HepG2 (cell line): ENCODE measurements around the gene CHD9. TPM values are rescaled to one million over a fixed set of nuclear protein-coding genes. Genes with fewer than 3 reads are reported as not detected.

ENCODE experiments used
- BHLHE40 ChIP-seq: IDR thresholded peaks from 2 replicates; pipeline ENCODE4 v1.6.1; 2011; ENCODE audit warnings: low read length, improper control_type of control experiment
- CEBPG ChIP-seq: IDR thresholded peaks from 2 replicates; pipeline ENCODE4 v1.6.1; 2016
- ETV6 ChIP-seq: sonication (generic); formaldehyde crosslinking; conservative IDR thresholded peaks from 2 replicates; pipeline ENCODE4 v1.4.0; 2020; ENCODE audit warnings: missing genetic modification reagents
- MTA1 ChIP-seq: sonication (generic); formaldehyde crosslinking; IDR thresholded peaks from 2 replicates; pipeline ENCODE4 v1.4.0; 2020; ENCODE audit warnings: missing genetic modification reagents, mild to moderate bottlenecking, borderline replicate concordance
- RARG ChIP-seq: sonication (generic); formaldehyde crosslinking; IDR thresholded peaks from 2 replicates; pipeline ENCODE4 v1.4.0; 2020; ENCODE audit warnings: low read depth, mild to moderate bottlenecking, missing genetic modification reagents
- SP4 ChIP-seq: sonication (generic); formaldehyde crosslinking; IDR thresholded peaks from 2 replicates; pipeline ENCODE4 v1.8.1; 2023; ENCODE audit warnings: mild to moderate bottlenecking, missing genetic modification reagents
- SRSF4 ChIP-seq: fragments of 200-400 bp; formaldehyde crosslinking; IDR thresholded peaks from one replicate; pipeline ENCODE4 v1.6.1; 2018; ENCODE audit warnings: mild to moderate bottlenecking, low read depth, low read length, moderate library complexity; ENCODE audit not compliant: poor library complexity, severe bottlenecking
- THAP11 ChIP-seq: IDR thresholded peaks from 2 replicates; pipeline ENCODE4 v1.6.1; 2016; ENCODE audit warnings: missing biosample characterization, missing genetic modification reagents
- ZFP90 ChIP-seq: sonication (generic); formaldehyde crosslinking; IDR thresholded peaks from 2 replicates; pipeline ENCODE4 v1.8.0; 2022; ENCODE audit warnings: missing genetic modification reagents, mild to moderate bottlenecking, inconsistent platforms, borderline replicate concordance
- ZFY ChIP-seq: sonication (generic); formaldehyde crosslinking; IDR thresholded peaks from 2 replicates; pipeline ENCODE4 v1.4.0; 2020; ENCODE audit warnings: missing genetic modification reagents
- ZNF12 ChIP-seq: sonication (generic); formaldehyde crosslinking; IDR thresholded peaks from 2 replicates; pipeline ENCODE4 v1.5.0; 2020; ENCODE audit warnings: missing genetic modification reagents
- ZNF256 ChIP-seq: sonication (generic); formaldehyde crosslinking; conservative IDR thresholded peaks from 2 replicates; pipeline ENCODE4 v1.4.0; 2020; ENCODE audit warnings: missing genetic modification reagents
- ZNF549 ChIP-seq: sonication (generic); formaldehyde crosslinking; IDR thresholded peaks from 2 replicates; pipeline ENCODE4 v1.5.0; 2020; ENCODE audit warnings: missing genetic modification reagents
- ZNF652 ChIP-seq: IDR thresholded peaks from 2 replicates; pipeline ENCODE4 v1.6.1; 2016; ENCODE audit warnings: low read depth, borderline replicate concordance
- ZNF878 ChIP-seq: sonication (generic); formaldehyde crosslinking; IDR thresholded peaks from 2 replicates; pipeline ENCODE4 v1.8.1; 2023; ENCODE audit warnings: mild to moderate bottlenecking, missing genetic modification reagents, moderate library complexity
- ZSCAN29 ChIP-seq: sonication (generic); formaldehyde crosslinking; conservative IDR thresholded peaks from 2 replicates; pipeline ENCODE4 v1.4.0; 2020; ENCODE audit warnings: mild to moderate bottlenecking, missing genetic modification reagents
- polyA plus RNA-seq, 8 experiments: library from polyadenylated mRNA; depleted of rRNA in 3 of 8; stranded (reverse) in 7 of 8; unstranded in 1 of 8; fragments of >200 nt; fragmentation: Illumina TruSeq in 4 of 8; extraction: Trizol in 4 of 8; gene quantifications; 2 replicates each; pipeline versions ENCODE4 v1.2.1 to v1.2.3, GENCODE V29; 2011 to 2016; ENCODE audit warnings: low read depth in 4 of 8, missing spikeins in 1 of 8, mixed read lengths in 1 of 8; ENCODE audit not compliant: insufficient read depth in 1 of 8
- total RNA-seq, 5 experiments: library from RNA; depleted of rRNA; stranded (reverse); fragments of >200 nt; fragmentation: Illumina TruSeq; extraction: Trizol; gene quantifications; 2 replicates each; pipeline ENCODE4 v1.2.3, GENCODE V29; 2016; ENCODE audit warnings: low read depth in 1 of 5
- TF ChIP-seq, protein P1 (sequence below): sonication (generic); formaldehyde crosslinking; IDR thresholded peaks from 2 replicates; pipeline ENCODE4 v1.8.1; 2022; ENCODE audit warnings: mild to moderate bottlenecking, missing genetic modification reagents
- TF ChIP-seq, protein P2 (sequence below): sonication (generic); formaldehyde crosslinking; IDR thresholded peaks from 2 replicates; pipeline ENCODE4 v1.4.0; 2020; ENCODE audit warnings: missing genetic modification reagents; ENCODE audit errors: not compliant biosample characterization
- TF ChIP-seq, protein P3 (sequence below): sonication (generic); formaldehyde crosslinking; IDR thresholded peaks from 2 replicates; pipeline ENCODE4 v1.4.0; 2020; ENCODE audit warnings: mild to moderate bottlenecking, low read depth, missing genetic modification reagents

CHD9 gene
- total and polyA plus RNA-seq, 2 of the 13 experiments (the other 11 are each of a cell fraction or from before 2014, with no cell fraction given) = 23.4 to 27.7 TPM

DNA sequence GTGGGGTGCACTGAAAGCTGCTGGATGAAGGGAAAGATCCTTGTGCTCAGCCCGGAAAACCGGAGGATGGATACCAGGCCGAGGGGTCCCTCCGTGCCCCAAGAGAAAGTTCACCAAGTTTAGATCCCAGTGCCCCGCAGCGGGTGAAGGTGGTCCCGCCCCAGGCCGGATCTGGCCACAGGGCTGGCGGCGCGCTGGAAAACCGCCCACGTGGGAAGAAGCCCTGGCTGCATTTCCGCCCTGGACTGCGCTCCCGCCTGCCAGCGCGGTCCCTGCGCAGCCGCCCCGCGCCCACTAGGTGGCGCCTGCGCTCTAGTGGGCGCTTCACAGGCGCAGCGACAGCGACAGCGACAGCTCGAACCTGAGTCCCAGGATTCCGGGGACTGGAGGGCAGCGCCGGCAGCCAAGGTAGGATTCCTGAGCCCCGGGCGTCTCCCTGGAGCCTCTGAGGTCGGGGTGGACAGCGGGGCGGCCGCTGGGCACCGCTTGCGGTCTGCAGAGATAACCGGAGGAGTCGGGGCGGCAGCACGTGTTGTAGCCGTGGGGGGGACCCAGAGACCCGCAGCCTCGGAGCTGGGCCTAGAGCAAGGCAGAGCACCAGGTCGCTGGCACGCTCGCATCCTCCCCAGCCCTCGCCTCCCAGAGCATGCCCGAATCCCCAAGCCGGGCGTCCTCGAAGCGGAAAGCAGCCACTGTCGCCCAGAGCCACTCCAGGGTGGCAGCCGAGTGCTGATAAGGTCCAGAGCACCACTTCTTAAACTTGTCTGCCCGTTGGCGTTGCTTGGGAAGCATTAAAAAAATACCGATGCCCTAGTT is at the start of gene CHD9 (continued):
- TF ChIP-seq ZSCAN29 (CRISPR knock-in tag) = peak; percentile 66; the same call in 1 of the 2 replicates
- TF ChIP-seq RARG (CRISPR knock-in tag) = no peak
- TF ChIP-seq, protein P1, sequence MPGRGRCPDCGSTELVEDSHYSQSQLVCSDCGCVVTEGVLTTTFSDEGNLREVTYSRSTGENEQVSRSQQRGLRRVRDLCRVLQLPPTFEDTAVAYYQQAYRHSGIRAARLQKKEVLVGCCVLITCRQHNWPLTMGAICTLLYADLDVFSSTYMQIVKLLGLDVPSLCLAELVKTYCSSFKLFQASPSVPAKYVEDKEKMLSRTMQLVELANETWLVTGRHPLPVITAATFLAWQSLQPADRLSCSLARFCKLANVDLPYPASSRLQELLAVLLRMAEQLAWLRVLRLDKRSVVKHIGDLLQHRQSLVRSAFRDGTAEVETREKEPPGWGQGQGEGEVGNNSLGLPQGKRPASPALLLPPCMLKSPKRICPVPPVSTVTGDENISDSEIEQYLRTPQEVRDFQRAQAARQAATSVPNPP (CRISPR knock-in tag) = peak; percentile 90
- TF ChIP-seq ZFP90 (CRISPR knock-in tag) = peak; percentile 92; the same call in 1 of the 2 replicates
- peak; percentile 48 for TF ChIP-seq ETV6 (CRISPR knock-in tag)
- 0 out of 2 replicates have a peak, but pooled peaks have one; percentile 27 for TF ChIP-seq ZNF256 (CRISPR knock-in tag)
- TF ChIP-seq ZNF878 (CRISPR knock-in tag) = peak; percentile 99
- peak; percentile 60 for TF ChIP-seq BHLHE40
- peak; percentile 85 for TF ChIP-seq SP4 (CRISPR knock-in tag)
- TF ChIP-seq, protein P2, sequence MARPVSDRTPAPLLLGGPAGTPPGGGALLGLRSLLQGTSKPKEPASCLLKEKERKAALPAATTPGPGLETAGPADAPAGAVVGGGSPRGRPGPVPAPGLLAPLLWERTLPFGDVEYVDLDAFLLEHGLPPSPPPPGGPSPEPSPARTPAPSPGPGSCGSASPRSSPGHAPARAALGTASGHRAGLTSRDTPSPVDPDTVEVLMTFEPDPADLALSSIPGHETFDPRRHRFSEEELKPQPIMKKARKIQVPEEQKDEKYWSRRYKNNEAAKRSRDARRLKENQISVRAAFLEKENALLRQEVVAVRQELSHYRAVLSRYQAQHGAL (CRISPR knock-in tag) = no peak
- TF ChIP-seq ZFY = peak; percentile 90
- TF ChIP-seq ZNF12 = 0 out of 2 replicates have a peak, but pooled peaks have one; percentile 13
- peak; percentile 84 for TF ChIP-seq THAP11 (CRISPR knock-in tag)
- peak; percentile 58 for TF ChIP-seq CEBPG (CRISPR knock-in tag)
- TF ChIP-seq ZNF549 = peak; percentile 17; the same call in 1 of the 2 replicates
- peak; percentile 86; the same call in 1 of the 2 replicates for TF ChIP-seq MTA1 (CRISPR knock-in tag)
- peak; percentile 86 for TF ChIP-seq ZNF652
- TF ChIP-seq SRSF4 = no peak
- TF ChIP-seq, protein P3, sequence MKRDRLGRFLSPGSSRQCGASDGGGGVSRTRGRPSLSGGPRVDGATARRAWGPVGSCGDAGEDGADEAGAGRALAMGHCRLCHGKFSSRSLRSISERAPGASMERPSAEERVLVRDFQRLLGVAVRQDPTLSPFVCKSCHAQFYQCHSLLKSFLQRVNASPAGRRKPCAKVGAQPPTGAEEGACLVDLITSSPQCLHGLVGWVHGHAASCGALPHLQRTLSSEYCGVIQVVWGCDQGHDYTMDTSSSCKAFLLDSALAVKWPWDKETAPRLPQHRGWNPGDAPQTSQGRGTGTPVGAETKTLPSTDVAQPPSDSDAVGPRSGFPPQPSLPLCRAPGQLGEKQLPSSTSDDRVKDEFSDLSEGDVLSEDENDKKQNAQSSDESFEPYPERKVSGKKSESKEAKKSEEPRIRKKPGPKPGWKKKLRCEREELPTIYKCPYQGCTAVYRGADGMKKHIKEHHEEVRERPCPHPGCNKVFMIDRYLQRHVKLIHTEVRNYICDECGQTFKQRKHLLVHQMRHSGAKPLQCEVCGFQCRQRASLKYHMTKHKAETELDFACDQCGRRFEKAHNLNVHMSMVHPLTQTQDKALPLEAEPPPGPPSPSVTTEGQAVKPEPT (CRISPR knock-in tag) = peak; percentile 69; the same call in 1 of the 2 replicates
